Measurements from ENCODE around the gene SPNS3.

The SPNS3 gene

GRCh38 chr17:4490637-4491061, 56.9 kb downstream of the SPNS3 start:
- no peak for DNase-seq

GRCh38 chr17:4492721-4493561, 59.2 kb downstream of the SPNS3 start:
- DNase-seq = no peak

GRCh38 chr17:4497101-4497824, 63.5 kb downstream of the SPNS3 start:
- DNase-seq = no peak

GRCh38 chr17:4498461-4499397, 65.0 kb downstream of the SPNS3 start, which contains the start of gene SPNS2:
TSS of gene SPNS2 (plus strand) at chr17:4498881. CDS start at chr17:4499048, 167 bp downstream.
- DNase-seq = no peak

GRCh38 chr17:4499431-4500190, 65.9 kb downstream of the SPNS3 start:
- DNase-seq = peak; percentile 43

GRCh38 chr17:4500191-4500571, 66.4 kb downstream of the SPNS3 start:
- no peak for DNase-seq

- peak; percentile 78 for DNase-seq
Observed at GRCh38 chr17:4501295-4501949, 67.7 kb downstream of the SPNS3 start.

GRCh38 chr17:4502466-4503154, 68.9 kb downstream of the SPNS3 start:
- no peak for DNase-seq

- DNase-seq = no peak
Observed at GRCh38 chr17:4503283-4504025, 69.7 kb downstream of the SPNS3 start.

- no peak for DNase-seq
Observed at GRCh38 chr17:4504188-4504587, 70.4 kb downstream of the SPNS3 start.

- no peak for DNase-seq
Observed at GRCh38 chr17:4505187-4505586, 71.4 kb downstream of the SPNS3 start.

GRCh38 chr17:4506175-4506813, 72.6 kb downstream of the SPNS3 start:
- peak; percentile 36 for DNase-seq

- no peak for DNase-seq
Observed at GRCh38 chr17:4506892-4507291, 73.2 kb downstream of the SPNS3 start.

GRCh38 chr17:4507361-4508111, 73.8 kb downstream of the SPNS3 start:
- no peak for DNase-seq

- no peak for DNase-seq
Observed at GRCh38 chr17:4508207-4508606, 74.5 kb downstream of the SPNS3 start.

- DNase-seq = no peak
Observed at GRCh38 chr17:4509401-4509800, 75.7 kb downstream of the SPNS3 start.

- no peak for DNase-seq
Observed at GRCh38 chr17:4509923-4510617, 76.3 kb downstream of the SPNS3 start.

GRCh38 chr17:4510618-4510941, 76.8 kb downstream of the SPNS3 start:
- DNase-seq = no peak

Measured in GF-D8 (cell line).